Left ventricle myocardium inferior (tissue), 1 donor: ENCODE data around the gene TOP2A. TPM values are rescaled to one million over a fixed set of nuclear protein-coding genes. Genes with fewer than 3 reads are reported as not detected.

ENCODE experiments used
- DNase-seq: peaks from one replicate; pipeline ENCODE4 v3.0.0-alpha.2; 2020
- H3K27ac ChIP-seq: fragments of 200-600 bp; replicated peaks from 2 replicates; pipeline ENCODE4 v1.8.0; 2021
- H3K27me3 ChIP-seq: fragments of 200-600 bp; 2 replicates; pipeline ENCODE4 v1.8.0; 2021; ENCODE audit warnings: low read depth
- H3K36me3 ChIP-seq: fragments of 200-600 bp; 2 replicates; pipeline ENCODE4 v1.8.0; 2021
- H3K4me1 ChIP-seq: fragments of 200-600 bp; 2 replicates; pipeline ENCODE4 v1.8.0; 2021
- H3K4me3 ChIP-seq: fragments of 200-600 bp; 2 replicates; pipeline ENCODE4 v1.8.0; 2021; ENCODE audit warnings: mild to moderate bottlenecking, moderate library complexity
- H3K9me3 ChIP-seq: fragments of 200-600 bp; replicated peaks from 2 replicates; pipeline ENCODE4 v1.8.0; 2021
- CTCF ChIP-seq: fragments of 200-600 bp; IDR thresholded peaks from 2 replicates; pipeline ENCODE4 v1.8.0; 2021; ENCODE audit warnings: antibody characterized with exemption, mild to moderate bottlenecking, borderline replicate concordance
- intact Hi-C: fragments of 100-400 bp; cut with micrococcal nuclease; formaldehyde crosslinking; loops from one replicate; pipeline ENCODE4 v1.11.0; 2022
- total RNA-seq: library from RNA; stranded (reverse); fragmentation: NEBNext Ultra II Directional; extraction: Animal tissue kit (Norgen Biotek cat#: 25700); gene quantifications from one replicate; pipeline ENCODE4 v1.2.1, GENCODE V29; 2021
- donor health status: DM: no; HTN: yes; CAD: no; lungs with severe emphysema.

Gene TOP2A
- total RNA-seq, 1 donor from 2014 or later, result 2.1 TPM

- peak overlapping the region; percentile 97 for H3K27ac ChIP-seq
- intact Hi-C loops, result no loop called here
- no peaks in the 10 kb centered on the region for H3K9me3 ChIP-seq
- TF ChIP-seq CTCF, result no peak
- H3K36me3 ChIP-seq, result peaks cover 23% of the 10 kb centered on the region
- peaks cover 96% of the 10 kb centered on the region for H3K4me1 ChIP-seq
- H3K27me3 ChIP-seq, result no peaks in the 10 kb centered on the region
- DNase-seq, result no peak
- H3K4me3 ChIP-seq, result peak overlapping the region; percentile 78
Observed at GRCh38 chr17:40345994-40346764, 71.5 kb downstream of the TOP2A start.

GRCh38 chr17:40345161-40345993 lies 72.3 kb downstream of the TOP2A start:
- peak overlapping the region; percentile 78 for H3K4me3 ChIP-seq
- no peaks in the 10 kb centered on the region for H3K27me3 ChIP-seq
- peaks cover 19% of the 10 kb centered on the region for H3K36me3 ChIP-seq
- no peak for TF ChIP-seq CTCF
- peak; percentile 84 for DNase-seq
- H3K9me3 ChIP-seq, result no peaks in the 10 kb centered on the region
- intact Hi-C loops, result no loop called here
- H3K27ac ChIP-seq, result peak overlapping the region; percentile 97
- peaks cover 96% of the 10 kb centered on the region for H3K4me1 ChIP-seq

- Histone ChIP-seq H3K9me3 (no peaks in the 10 kb centered on the region), H3K4me1 (peaks cover 96% of the 10 kb centered on the region), H3K27ac (peak overlapping the region; percentile 97), H3K27me3 (no peaks in the 10 kb centered on the region), H3K36me3 (peaks cover 14% of the 10 kb centered on the region), H3K4me3 (peak overlapping the region; percentile 78)
- no peak for DNase-seq
- intact Hi-C loops, result no loop called here
- TF ChIP-seq CTCF, result no peak
Observed at GRCh38 chr17:40344421-40345160, 73.1 kb downstream of the TOP2A start.

GRCh38 chr17:40343219-40344119 lies 74.2 kb downstream of the TOP2A start:
- H3K4me3 ChIP-seq, result peak overlapping the region; percentile 78
- intact Hi-C loops, result no loop called here
- H3K27me3 ChIP-seq, result no peaks in the 10 kb centered on the region
- peaks cover 96% of the 10 kb centered on the region for H3K4me1 ChIP-seq
- peaks cover 2% of the 10 kb centered on the region for H3K36me3 ChIP-seq
- H3K9me3 ChIP-seq, result no peaks in the 10 kb centered on the region
- H3K27ac ChIP-seq, result peak overlapping the region; percentile 97
- TF ChIP-seq CTCF, result no peak
- peak; percentile 66 for DNase-seq
